K562 (cell line): ENCODE results near the gene PAFAH2. TPM values are rescaled to one million over a fixed set of nuclear protein-coding genes. Genes with fewer than 3 reads are reported as not detected.

Experiments
- ATAC-seq: fragments of 200-7000 bp; cut with Tn5 transposase; 3 replicates; pipeline ENCODE4 v1.9.1; 2020; ENCODE audit warnings: moderate library complexity
- BruUV-seq: library from RNA; stranded (reverse); fragments of 400-500 nt; replicated peaks from 2 replicates; lab custom pipeline; 2021; lab: Mats Ljungman, UMichigan
- CTCF ChIA-PET: fragments of 300-600 bp; formaldehyde crosslinking; extraction: SDS; loops from one replicate; lab custom pipeline; 2021; ENCODE audit warnings: low intra/inter-chr PET ratio; lab: Yijun Ruan, JAX
- POLR2A ChIA-PET: fragments of 300-600, 350-650 bp; sonication (Branson Sonifier 250); formaldehyde crosslinking; extraction: SDS; loops from one replicate; lab custom pipeline; 2021; ENCODE audit warnings: antibody characterized with exemption, inconsistent platforms; lab: Yijun Ruan, JAX
- DNase-seq, 4 experiments: peaks; one replicate each; pipeline versions ENCODE4 v3.0.0 to v3.0.0-alpha.2; 2011 to 2018; ENCODE audit warnings: low spot score in 3 of 4, mixed read lengths in 3 of 4; ENCODE audit errors: extremely low read depth in 1 of 4
- FAIRE-seq: peaks from 2 replicates; lab custom pipeline; 2011; peaks lifted over from hg19 to GRCh38; lab: Jason Lieb, UNC
- H2AFZ ChIP-seq: 2 replicates; pipeline ENCODE4 v1.6.0; 2011; ENCODE audit warnings: low read depth, low read length, control low read depth, inconsistent platforms
- H3K27ac ChIP-seq: fragments of 200-600 bp; 3 replicates; pipeline ENCODE4 v1.8.0; 2011; ENCODE audit warnings: low read depth, mild to moderate bottlenecking, control low read depth, inconsistent platforms, low read length, moderate library complexity, mixed read lengths; ENCODE audit errors: extremely low read depth
- H3K27me3 ChIP-seq, 2 experiments: fragments of 300-600 bp in 1 of 2; 2 replicates in 1 of 2; 3 replicates in 1 of 2; pipeline versions ENCODE4 v1.6.0 to v1.8.0; 2011; ENCODE audit warnings: inconsistent platforms in 2 of 2, low read length in 2 of 2, mild to moderate bottlenecking in 1 of 2, mixed read lengths in 1 of 2, moderate library complexity in 1 of 2; ENCODE audit not compliant: control insufficient read depth in 2 of 2, insufficient read depth in 2 of 2
- H3K36me3 ChIP-seq: fragments of 300-600 bp; 3 replicates; pipeline ENCODE4 v1.8.0; 2011; ENCODE audit warnings: mild to moderate bottlenecking, low read length, inconsistent platforms; ENCODE audit not compliant: control insufficient read depth, insufficient read depth
- H3K4me1 ChIP-seq, 2 experiments: fragments of 200-600 bp in 1 of 2; replicated peaks in 1 of 2; 2 replicates in 1 of 2; 3 replicates in 1 of 2; pipeline versions ENCODE4 v1.5.1 to v1.8.0; 2011; ENCODE audit warnings: inconsistent platforms in 2 of 2, low read length in 2 of 2, mild to moderate bottlenecking in 1 of 2, mixed read lengths in 1 of 2, moderate library complexity in 1 of 2; ENCODE audit not compliant: control insufficient read depth in 2 of 2, insufficient read depth in 2 of 2
- H3K4me2 ChIP-seq: 2 replicates; pipeline ENCODE4 v1.6.1; 2011; ENCODE audit warnings: low read length, control low read depth, inconsistent platforms, mixed read lengths; ENCODE audit not compliant: insufficient read depth
- H3K4me3 ChIP-seq: fragments of 200-600 bp; sonication (generic), shearing (Covaris generic); 2 replicates; pipeline ENCODE4 v1.5.1; 2016; ENCODE audit warnings: control low read depth, inconsistent platforms
- H3K79me2 ChIP-seq: fragments of 200-600 bp; 3 replicates; pipeline ENCODE4 v1.8.0; 2011; ENCODE audit warnings: low read length, inconsistent platforms; ENCODE audit not compliant: control insufficient read depth, insufficient read depth
- H3K9ac ChIP-seq, 2 experiments: 2 replicates each; pipeline versions ENCODE4 v1.6.0 to v1.6.1; 2011; ENCODE audit warnings: low read depth in 2 of 2, low read length in 2 of 2, control low read depth in 1 of 2, inconsistent platforms in 1 of 2, mild to moderate bottlenecking in 1 of 2, mixed read lengths in 1 of 2; ENCODE audit not compliant: insufficient read depth in 1 of 2
- H3K9me1 ChIP-seq: one replicate; pipeline ENCODE4 v1.6.0; 2011; ENCODE audit warnings: inconsistent platforms, mild to moderate bottlenecking, low read length, moderate library complexity; ENCODE audit not compliant: control insufficient read depth, insufficient read depth
- H3K9me3 ChIP-seq: replicated peaks from 2 replicates; pipeline ENCODE4 v1.5.1; 2011; ENCODE audit warnings: low read depth, low read length, inconsistent platforms; ENCODE audit not compliant: control insufficient read depth, insufficient read depth
- H4K20me1 ChIP-seq: replicated peaks from 2 replicates; pipeline ENCODE4 v1.6.1; 2011; ENCODE audit warnings: low read length, inconsistent platforms, mixed read lengths; ENCODE audit not compliant: control insufficient read depth, insufficient read depth
- ADNP ChIP-seq: fragments of 200-800 bp; sonication (Bioruptor generic); IDR thresholded peaks from 2 replicates; pipeline ENCODE4 v1.6.1; 2016; ENCODE audit warnings: missing genetic modification characterization, missing compliant biosample characterization
- BCOR ChIP-seq: fragments of 450-650 bp; IDR thresholded peaks from 2 replicates; pipeline ENCODE4 v1.6.1; 2016
- CBFA2T2 ChIP-seq: fragments of 450-650 bp; conservative IDR thresholded peaks from 2 replicates; pipeline ENCODE4 v1.6.1; 2017; ENCODE audit warnings: mild to moderate bottlenecking
- CBX1 ChIP-seq: sonication (generic); IDR thresholded peaks from 2 replicates; pipeline ENCODE4 v1.6.1; 2016; ENCODE audit warnings: antibody characterized with exemption, low read depth, mild to moderate bottlenecking
- ELF1 ChIP-seq: fragments of 200-800 bp; sonication (Bioruptor generic); IDR thresholded peaks from 2 replicates; pipeline ENCODE4 v1.6.1; 2016; ENCODE audit warnings: missing genetic modification characterization, missing compliant biosample characterization
- HDAC2 ChIP-seq: fragments of 450-650 bp; IDR thresholded peaks from 2 replicates; pipeline ENCODE4 v1.6.1; 2016; ENCODE audit warnings: mild to moderate bottlenecking
- KDM1A ChIP-seq, 2 experiments: fragments of 450-650 bp; IDR thresholded peaks; 2 replicates each; pipeline ENCODE4 v1.6.1; 2016; ENCODE audit warnings: mild to moderate bottlenecking in 2 of 2
- LCOR ChIP-seq: sonication (generic); formaldehyde crosslinking; IDR thresholded peaks from 2 replicates; pipeline ENCODE4 v1.8.0; 2022; ENCODE audit warnings: mild to moderate bottlenecking, missing genetic modification reagents
- PHF20 ChIP-seq: fragments of 450-650 bp; IDR thresholded peaks from 2 replicates; pipeline ENCODE4 v1.6.1; 2018; ENCODE audit not compliant: partially characterized antibody
- RBM25 ChIP-seq: fragments of 200-400 bp; formaldehyde crosslinking; IDR thresholded peaks from 2 replicates; pipeline ENCODE4 v1.6.1; 2018; ENCODE audit warnings: low read length, low read depth, moderate library complexity; ENCODE audit not compliant: severe bottlenecking
- RCOR1 ChIP-seq, 2 experiments: IDR thresholded peaks; 2 replicates each; pipeline ENCODE4 v1.6.1; 2012; ENCODE audit warnings: low read depth in 2 of 2, low read length in 2 of 2, borderline replicate concordance in 1 of 2, improper control_type of control experiment in 1 of 2
- WGBS: fragments of 100-300 bp; shearing (Covaris generic); methylation state at CpG from one replicate; pipeline ENCODE4 v1.1.6; 2016; ENCODE audit warnings: low coverage, mixed read lengths; ENCODE audit not compliant: insufficient coverage; ENCODE audit errors: missing lambda C conversion rate; 5-methylcytosine and 5-hydroxymethylcytosine counted together
- in situ Hi-C: fragments of 300-500 bp; cut with MboI; formaldehyde crosslinking; loops from 4 replicates; pipeline ENCODE4 v1.15.0; 2018; ENCODE audit warnings: inconsistent platforms, mixed read lengths
- intact Hi-C: fragments of 100-400 bp; cut with micrococcal nuclease; formaldehyde crosslinking; loops from 2 replicates; pipeline ENCODE4 v1.14.2; 2022
- polyA plus RNA-seq, 8 experiments: library from polyadenylated mRNA; depleted of rRNA in 4 of 8; stranded (reverse) in 5 of 8; unstranded in 3 of 8; fragments of >200 nt; fragmentation: Nextera tagmentation in 2 of 8; fragmentation: Illumina TruSeq in 1 of 8; extraction: Ambion mirVana in 2 of 8; extraction: Trizol in 1 of 8; gene quantifications; 2 replicates each; pipeline versions ENCODE4 v1.2.1 to v1.2.3, GENCODE V29; 2011 to 2014; ENCODE audit warnings: inconsistent platforms in 1 of 8, missing spikeins in 1 of 8
- total RNA-seq, 7 experiments: library from RNA; depleted of rRNA in 6 of 7; stranded (reverse); fragments of >200 nt in 6 of 7; fragmentation: Illumina TruSeq in 2 of 7; extraction: Trizol in 2 of 7; gene quantifications; 2 replicates each; pipeline versions ENCODE4 v1.2.1 to v1.2.3, GENCODE V29; 2011 to 2021; ENCODE audit warnings: low replicate concordance in 1 of 7
- TF ChIP-seq, protein P1 (sequence below), 2 experiments: fragments of 150-350 bp in 1 of 2; IDR thresholded peaks; 2 replicates each; pipeline ENCODE4 v1.6.1; 2012 to 2016; ENCODE audit warnings: low read depth in 2 of 2, low read length in 2 of 2, mild to moderate bottlenecking in 1 of 2, moderate library complexity in 1 of 2

Gene PAFAH2
- total and polyA plus RNA-seq, 9 of the 15 experiments (the other 6 are each of a cell fraction or from before 2014, with no cell fraction given), result 4.2 to 10.9 (median 6.8) TPM

GRCh38 chr1:26028490-26028980 is 30.7 kb upstream of the PAFAH2 start:
- FAIRE-seq (no peak), DNase-seq (no peak), ATAC-seq (peak; percentile 10; the same call in 2 of the 3 replicates)
- no peaks in the 10 kb centered on the region for H3K79me2 ChIP-seq
- no peak overlapping the region for H3K4me3 ChIP-seq
- H3K36me3 ChIP-seq, result no peaks in the 10 kb centered on the region
- ChIA-PET CTCF (interaction anchor here (2.9 kb wide), 1 partner anchor 133 kb away, joined by 25 read pairs; no protein-coding TSS in a partner anchor), POLR2A (interaction anchor here (0.6 kb wide), 1 partner anchor 7 kb away, joined by 6 read pairs; the partner anchor contains the start of gene EXTL1)
- no TSS peak for BruUV-seq
- no peaks in the 10 kb centered on the region for H3K9me1 ChIP-seq
- H3K27ac ChIP-seq, result no peak overlapping the region
- H3K9me3 ChIP-seq, result no peaks in the 10 kb centered on the region
- intact Hi-C loops, result no loop called here
- peaks cover 19 to 35% of the 10 kb centered on the region in 2 experiments; a peak in 4 of 5 replicates for H3K4me1 ChIP-seq
- no peak overlapping the region for H2AFZ ChIP-seq
- H4K20me1 ChIP-seq, result no peaks in the 10 kb centered on the region
- WGBS, result 67% methylated on average over 6 of the region's 8 CpGs
- H3K27me3 ChIP-seq, result no peaks in the 10 kb centered on the region
- TF ChIP-seq, protein P1, sequence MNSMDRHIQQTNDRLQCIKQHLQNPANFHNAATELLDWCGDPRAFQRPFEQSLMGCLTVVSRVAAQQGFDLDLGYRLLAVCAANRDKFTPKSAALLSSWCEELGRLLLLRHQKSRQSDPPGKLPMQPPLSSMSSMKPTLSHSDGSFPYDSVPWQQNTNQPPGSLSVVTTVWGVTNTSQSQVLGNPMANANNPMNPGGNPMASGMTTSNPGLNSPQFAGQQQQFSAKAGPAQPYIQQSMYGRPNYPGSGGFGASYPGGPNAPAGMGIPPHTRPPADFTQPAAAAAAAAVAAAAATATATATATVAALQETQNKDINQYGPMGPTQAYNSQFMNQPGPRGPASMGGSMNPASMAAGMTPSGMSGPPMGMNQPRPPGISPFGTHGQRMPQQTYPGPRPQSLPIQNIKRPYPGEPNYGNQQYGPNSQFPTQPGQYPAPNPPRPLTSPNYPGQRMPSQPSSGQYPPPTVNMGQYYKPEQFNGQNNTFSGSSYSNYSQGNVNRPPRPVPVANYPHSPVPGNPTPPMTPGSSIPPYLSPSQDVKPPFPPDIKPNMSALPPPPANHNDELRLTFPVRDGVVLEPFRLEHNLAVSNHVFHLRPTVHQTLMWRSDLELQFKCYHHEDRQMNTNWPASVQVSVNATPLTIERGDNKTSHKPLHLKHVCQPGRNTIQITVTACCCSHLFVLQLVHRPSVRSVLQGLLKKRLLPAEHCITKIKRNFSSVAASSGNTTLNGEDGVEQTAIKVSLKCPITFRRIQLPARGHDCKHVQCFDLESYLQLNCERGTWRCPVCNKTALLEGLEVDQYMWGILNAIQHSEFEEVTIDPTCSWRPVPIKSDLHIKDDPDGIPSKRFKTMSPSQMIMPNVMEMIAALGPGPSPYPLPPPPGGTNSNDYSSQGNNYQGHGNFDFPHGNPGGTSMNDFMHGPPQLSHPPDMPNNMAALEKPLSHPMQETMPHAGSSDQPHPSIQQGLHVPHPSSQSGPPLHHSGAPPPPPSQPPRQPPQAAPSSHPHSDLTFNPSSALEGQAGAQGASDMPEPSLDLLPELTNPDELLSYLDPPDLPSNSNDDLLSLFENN (IDR thresholded peaks at IDR 0.05; ENCODE audit: low read depth in 2 of 2, low read length in 2 of 2), result no peak
- TF ChIP-seq CBX1 (0 out of 2 replicates have a peak, but pooled peaks have one; percentile 56), PHF20 (peak; percentile 48), BCOR (peak; percentile 91), KDM1A (IDR thresholded peaks at IDR 0.05) (peak; percentile 70 to 87), LCOR (CRISPR knock-in tag) (no peak), RBM25 (peak; percentile 62), CBFA2T2 (no peak), ADNP (tag) (peak; percentile 51; the same call in 1 of the 2 replicates), RCOR1 (IDR thresholded peaks at IDR 0.05; ENCODE audit: borderline replicate concordance in 1 of 2, low read depth in 2 of 2, low read length in 2 of 2) (peak in 1 of 2 experiments; percentile 47; a peak in 1 of 4 replicates), ELF1 (no peak), HDAC2 (peak; percentile 46; the same call in 1 of the 2 replicates)
- H3K9ac ChIP-seq, result peak overlapping the region in 1 of 2 experiments; percentile 21; a peak in 2 of 4 replicates
- no peak overlapping the region for H3K4me2 ChIP-seq
- in situ Hi-C loops, result no loop called here
